Hippocampal formation (tissue), 2 donors: ENCODE results near the gene KCNMA1.

Experiments used
- DNase-seq, 2 donors: peaks; one replicate each; lab custom pipeline; 2025; lab: John Stamatoyannopoulos, UW

The KCNMA1 gene

DNA sequence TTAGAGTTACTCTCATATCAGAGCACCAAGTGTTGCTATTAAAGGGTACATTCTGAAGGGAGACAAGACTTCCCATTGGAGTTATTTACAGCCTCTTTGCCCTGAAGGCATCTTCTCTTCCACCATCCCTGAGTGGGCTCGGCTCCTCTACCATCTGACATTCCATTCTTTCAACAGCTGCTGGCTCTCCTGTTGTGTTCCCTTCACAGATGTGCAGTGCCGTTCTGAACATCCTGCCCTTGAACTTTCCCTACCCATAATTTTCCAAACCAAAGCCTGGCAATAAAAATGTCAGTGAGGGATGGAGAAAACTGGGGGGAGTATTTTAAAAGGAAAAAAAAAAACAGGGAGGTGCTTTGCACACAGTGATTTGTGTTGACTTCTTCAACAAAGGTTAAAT, 392.9 kb downstream of the KCNMA1 start:
- DNase-seq, result no peak

DNA sequence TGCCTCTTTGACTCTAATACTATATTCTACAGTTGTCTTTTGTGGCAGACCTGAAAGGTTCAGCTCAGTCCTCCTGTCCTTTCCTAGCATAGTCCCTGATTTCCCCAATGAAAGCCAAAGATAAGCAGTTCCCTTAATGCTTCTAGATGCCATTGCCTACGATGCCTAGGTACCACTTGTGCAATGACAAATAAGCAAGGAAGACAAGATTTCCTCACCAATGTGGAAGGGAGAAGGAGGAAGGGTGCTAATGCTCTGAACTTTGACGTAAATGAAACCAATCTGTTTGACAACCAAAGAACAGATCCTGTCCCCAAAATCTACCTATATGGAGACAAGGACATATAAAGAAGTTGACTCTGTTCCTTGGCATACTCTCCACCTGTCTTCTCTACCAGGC, 393.3 kb downstream of the KCNMA1 start:
- DNase-seq, result no peak

DNA sequence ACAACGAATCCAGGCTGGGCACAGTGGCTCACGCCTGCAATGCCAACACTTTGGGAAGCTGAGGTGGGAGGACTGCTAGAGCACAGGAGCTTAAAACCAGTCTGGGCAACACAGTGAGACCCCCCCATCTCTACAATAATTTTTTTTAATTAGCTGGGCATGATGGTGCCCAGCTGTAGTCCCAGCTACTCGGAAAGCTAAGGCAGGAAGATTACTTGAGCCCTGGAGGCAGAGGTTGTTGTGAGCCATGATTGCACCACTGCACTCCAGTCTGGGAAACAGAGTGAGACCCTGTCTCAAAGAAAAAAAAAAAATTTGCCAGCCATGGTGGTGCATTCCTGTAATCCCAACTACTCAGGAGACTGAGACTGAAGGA, 396.3 kb downstream of the KCNMA1 start:
- no peak for DNase-seq

DNA sequence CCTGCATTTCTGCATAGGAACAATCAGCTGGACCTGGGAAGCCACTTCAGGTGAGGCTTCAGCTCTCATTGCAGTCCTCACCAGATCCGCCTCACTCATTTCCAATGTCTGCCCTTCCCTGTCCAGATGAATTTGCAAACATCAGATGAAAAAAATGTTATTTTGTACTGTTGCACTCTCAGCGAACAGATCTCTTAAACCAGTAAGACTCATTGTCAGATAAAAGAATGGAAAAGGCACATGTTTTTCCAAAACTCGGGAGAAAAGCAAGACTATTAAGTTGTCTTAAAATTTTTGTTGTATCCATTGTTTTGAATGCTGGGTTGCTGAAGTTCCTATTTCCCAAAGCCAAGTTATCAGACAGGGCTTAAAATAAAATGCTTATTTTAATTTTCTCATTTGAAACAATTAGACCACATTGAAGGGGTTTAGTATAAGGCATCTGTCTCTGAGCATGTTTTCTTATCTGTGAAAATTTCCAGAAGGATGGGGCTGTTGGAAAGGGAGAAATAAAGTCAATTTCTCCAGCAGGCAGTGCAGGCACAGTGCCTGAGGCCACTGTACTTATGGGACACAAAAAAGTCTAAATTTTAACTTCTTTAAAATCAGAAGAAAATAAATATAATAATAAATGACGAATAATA, 396.8 kb downstream of the KCNMA1 start:
- DNase-seq, result no peak

DNA sequence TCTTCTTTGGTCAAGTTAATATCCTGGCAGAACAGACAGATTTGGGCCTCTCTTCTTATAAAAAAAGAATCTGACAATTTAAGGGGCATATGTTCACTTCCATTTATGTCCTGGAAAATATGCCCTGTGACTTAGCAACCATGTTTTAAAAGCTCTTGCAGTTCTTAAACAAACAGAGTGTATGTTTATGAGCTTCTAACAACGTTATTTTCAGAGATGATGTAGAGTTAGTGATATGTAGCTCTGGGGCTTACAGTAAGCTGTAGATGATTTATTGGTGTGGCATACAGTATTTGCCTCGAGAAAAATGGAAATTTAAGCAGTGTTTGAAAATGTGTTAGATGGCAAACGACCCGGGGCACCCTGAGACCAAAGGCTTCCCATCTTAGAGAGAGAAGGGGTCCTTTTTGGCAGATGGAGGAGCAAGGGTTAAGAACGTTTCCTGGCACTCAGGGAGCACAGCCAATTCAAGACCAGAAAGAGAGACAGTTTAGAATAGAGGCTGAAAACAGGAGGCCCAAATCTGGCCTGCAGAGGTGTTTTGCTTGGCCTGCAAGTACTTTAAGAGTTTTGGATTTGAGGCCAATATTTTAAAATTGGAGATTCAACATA, 397.5 kb downstream of the KCNMA1 start:
- DNase-seq, result no peak

DNA sequence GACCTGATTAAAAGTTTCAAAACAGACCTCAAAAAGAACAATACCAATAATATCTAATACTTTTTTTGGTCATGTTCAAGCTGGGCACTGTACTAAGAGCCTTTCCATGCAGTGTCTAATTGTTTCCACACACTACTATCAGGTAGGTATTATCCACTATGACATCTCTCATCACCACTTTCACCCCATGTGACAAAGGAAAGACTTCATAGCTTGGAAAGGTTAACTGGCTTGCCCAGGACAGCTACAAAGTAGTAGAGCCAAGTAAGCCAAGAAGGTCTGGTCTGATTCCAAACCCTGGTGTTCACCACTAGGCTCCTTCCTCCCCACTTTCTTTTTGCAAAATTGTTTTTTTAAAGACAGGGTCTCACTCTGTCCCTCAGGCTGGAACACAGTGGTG, 400.5 kb downstream of the KCNMA1 start:
- no peak for DNase-seq

DNA sequence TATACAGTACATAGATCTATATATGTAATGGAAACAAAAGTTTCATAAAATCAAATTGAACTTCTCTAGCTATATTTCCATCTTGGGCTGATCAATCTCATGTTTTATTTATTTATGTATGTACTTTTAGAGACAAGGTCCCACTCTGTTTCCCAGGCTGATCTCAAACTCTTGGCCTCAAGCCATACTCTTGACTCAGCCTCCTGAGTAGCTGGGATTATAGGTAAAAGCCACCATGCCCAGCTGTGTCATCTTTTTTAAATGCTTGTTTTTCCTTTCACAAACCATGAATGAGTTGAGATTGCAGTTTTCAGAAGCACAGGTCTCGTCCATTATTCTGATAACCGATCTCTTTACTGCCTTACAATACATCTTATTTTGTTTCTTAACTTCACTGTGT, 400.9 kb downstream of the KCNMA1 start:
- no peak for DNase-seq

DNA sequence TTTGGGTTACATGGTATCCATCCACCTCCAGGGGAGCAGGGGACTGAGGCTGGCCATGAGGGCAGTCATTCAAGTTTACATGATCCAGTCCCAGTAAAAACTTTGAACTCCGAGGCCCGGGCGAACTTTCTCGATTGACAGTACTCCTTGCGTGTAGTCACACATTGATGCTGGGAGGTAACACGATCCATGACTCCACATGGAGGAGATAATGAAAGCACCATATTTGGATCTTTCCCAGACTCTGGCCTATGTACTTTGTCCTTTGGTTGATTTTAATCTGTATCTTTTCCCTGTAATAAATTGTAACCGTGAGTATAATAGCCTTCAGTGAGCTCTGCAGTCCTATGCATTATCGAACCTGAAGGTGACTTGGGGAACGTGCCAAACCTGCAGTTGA, 401.6 kb downstream of the KCNMA1 start:
- no peak for DNase-seq

DNA sequence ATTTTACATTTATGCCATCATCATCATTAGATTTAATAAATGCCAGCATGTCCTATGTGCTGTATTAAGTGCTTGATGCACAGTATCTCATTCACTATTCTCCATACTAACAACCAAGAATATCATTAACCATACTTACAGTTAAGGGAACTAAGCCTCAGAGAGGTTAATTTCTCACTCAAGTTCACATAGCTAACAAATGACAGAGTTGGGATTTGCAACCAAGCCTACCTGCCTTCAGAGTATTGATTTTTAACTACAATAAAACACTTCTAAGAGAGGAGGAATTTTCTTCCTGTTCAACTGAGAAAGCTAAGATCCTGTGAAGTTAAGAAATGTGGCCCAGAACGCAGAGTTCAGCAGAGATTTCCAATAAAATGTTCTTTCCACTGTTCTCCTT, 403.0 kb downstream of the KCNMA1 start:
- no peak for DNase-seq

DNA sequence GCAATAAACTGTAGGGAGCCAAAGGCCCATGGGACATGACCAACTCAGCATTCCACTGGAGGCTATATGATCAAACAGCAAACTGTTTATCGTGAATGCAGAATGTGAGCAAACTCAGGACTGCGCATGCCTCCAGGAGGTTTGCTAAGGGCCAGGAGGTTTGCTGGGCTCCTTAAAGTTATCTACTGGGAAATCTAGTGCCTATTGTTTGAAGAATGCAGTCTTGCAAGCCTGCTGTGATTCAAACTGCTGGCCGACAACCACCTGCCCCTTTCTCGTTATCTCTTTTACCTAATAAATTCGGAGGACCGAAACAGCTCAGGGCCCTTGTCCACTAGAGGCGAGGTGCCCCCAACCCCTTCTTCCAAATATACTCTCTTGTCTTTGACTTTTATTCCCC, 404.1 kb downstream of the KCNMA1 start:
- DNase-seq, result no peak

DNA sequence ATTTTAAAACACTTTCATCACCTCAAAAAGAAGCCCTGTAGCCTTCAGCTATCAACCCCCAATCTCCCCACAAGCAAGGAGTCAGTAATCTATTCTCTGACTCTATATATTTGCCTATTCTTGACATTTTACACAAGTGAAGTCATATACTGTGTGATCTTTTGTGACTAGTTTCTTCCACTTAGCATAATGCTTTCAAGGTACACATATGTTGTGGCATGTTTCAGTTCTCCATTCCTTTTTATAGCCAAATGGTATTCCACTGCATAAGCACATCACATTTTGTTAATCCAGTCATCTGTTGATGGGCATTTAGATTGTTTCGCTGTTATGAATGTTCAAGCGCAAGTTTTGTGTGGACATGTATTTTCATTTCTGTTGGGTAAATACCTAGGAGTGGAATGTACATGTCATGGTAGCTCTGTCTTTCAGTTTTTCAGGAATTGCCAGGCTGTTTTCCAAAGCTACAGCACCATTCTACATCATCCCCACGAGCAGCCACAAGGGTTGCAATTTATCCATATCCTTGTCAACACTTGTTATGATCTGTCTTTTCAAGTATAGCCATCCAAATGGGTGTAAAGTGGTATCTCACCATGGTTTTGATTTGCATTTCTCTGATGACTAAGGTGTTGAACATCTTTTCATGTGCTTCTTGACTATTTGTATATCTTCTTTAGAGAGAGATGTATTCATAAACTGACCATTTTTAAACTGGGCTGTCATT, 405.6 kb downstream of the KCNMA1 start:
- no peak for DNase-seq

DNA sequence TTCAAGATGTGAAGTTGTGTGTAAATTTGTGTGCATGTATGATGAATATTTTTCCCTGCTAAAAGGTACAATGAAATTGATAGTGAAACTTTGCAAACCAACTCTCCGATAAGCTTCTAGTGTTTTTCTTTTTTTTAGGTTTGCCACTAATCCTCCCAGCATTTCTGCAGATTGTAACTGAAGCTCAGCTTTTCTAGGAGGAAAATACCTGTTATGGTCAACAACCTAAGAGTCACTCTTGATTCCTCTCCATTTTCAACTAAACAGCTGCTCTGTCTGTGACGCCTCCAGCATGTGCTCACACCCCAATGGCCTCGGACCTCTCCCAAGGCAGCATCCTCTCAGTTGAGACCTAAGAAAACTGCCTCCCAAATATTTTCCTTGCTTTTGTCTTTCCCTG, 406.2 kb downstream of the KCNMA1 start:
- no peak for DNase-seq

DNA sequence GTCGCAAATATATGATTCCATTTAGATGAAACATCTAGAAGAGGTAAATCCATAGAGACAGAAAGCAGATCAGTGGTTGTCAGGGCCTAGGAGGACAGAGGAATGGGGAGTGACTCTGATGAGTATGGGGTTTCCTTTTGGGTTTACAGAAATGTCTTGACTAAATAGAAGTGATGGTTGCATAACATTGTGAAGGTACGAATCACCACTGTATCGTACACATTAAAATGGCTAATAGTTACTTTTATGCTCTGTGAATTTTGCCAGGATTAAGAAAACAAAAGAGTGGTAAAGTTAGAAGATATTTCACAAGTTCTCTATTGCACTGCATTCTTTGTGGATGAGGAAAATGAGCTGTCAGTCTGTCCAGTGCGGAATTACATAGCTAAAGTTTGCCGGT, 407.4 kb downstream of the KCNMA1 start:
- no peak for DNase-seq

DNA sequence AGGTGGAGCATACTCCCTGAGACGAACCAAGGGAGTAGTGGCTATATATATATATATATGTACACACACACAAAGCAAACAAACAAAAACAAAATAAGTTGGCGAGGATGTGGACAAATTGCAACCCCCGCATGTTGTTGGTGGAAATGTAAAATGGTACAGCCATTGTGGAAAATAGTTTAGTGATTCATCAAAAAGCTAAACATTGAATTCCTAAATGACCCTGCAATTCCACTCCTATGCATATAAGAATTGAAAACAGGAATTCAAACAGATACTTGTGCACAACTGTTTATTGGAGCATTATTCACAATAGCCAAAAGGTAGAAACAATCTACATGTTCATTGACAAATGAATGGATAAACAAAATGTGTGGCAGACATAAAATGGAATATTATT, 407.9 kb downstream of the KCNMA1 start:
- no peak for DNase-seq

DNA sequence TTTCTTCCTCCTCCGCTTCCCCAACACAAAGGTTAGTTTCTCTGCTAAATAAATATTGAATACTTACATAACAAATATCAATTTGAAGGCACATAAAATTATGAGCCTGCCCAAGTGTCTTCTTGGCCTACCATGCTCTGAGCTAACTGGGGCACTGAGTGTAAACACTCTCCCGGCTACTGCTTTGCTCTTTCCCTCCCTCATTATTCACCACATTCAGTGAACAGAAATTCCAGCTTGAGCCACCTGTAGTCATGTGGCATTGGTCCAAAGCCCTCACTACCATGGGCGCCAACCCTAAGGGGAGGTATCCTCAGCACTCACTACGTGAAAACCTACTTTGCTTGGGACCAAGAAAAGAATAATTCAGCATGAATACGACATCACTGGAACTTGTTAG, 409.0 kb downstream of the KCNMA1 start:
- DNase-seq, result no peak

DNA sequence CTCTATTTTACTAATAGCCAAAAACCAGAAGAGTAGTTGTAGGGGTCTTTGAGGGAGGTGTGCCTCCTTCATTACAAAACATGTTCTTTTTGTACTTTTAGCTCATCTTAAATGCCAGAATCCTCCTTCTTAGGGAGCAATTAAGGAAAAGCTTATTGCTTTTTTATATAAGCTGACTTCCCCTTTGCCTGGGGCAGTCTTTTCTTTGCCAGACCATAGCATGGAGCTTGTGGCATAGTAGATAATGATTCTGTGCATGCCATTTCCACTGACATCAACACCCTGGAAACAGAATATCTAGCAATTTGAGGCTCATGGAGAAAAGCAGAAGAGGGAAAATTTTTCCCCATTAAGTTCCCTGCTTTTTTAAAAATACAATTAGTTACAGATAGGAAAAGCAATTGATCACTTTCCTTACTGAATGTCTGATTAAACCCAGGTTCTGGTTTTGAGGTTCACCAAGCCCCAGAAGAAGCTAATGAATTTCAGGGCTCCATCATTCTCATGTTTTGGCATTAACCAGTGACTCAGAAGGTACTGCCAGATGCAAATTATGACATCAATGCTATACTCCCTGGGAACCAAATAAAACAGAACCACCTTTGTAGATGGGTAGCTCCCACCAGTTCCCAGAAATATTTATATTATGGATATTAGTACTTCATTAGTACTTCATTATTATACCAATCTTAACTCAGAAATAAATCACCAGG, 410.6 kb downstream of the KCNMA1 start:
- no peak for DNase-seq

DNA sequence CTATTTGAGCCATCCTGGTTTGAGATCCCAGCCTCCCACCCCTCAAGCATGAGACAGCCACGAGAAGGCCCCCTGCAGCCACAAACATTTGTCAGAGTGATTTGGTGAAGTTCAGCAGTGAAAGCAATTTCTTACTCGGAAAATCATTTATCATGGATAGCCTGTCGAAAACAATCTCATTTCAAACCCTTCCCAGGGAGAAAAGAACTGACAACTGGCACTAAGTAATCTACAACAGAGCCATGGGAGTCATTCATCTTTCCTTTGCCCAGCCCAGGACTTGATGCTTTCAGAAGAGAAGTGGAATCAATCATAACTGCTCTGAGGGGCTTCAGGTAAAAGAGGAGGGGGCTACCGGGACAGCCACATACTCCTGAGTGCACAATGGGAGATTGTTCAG, 411.2 kb downstream of the KCNMA1 start:
- DNase-seq, result no peak

DNA sequence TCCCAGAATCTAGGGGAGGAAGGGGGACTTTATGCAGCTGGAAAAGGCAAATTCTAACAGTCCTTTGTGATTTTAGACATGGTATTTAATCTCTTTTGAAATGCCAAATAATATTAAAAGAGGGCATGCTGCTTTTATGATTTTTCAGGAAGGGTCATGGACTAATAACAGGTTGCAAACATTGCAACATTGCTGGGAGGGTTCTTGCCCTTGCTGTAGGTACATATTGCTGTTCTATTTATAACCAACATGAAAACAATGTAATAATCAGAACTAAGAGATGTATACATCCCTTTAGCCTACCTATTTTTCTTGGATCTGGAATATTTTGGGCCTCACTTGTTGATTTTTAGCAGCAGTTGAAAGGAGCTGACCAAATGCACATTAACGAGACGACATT, 411.6 kb downstream of the KCNMA1 start:
- no peak for DNase-seq

DNA sequence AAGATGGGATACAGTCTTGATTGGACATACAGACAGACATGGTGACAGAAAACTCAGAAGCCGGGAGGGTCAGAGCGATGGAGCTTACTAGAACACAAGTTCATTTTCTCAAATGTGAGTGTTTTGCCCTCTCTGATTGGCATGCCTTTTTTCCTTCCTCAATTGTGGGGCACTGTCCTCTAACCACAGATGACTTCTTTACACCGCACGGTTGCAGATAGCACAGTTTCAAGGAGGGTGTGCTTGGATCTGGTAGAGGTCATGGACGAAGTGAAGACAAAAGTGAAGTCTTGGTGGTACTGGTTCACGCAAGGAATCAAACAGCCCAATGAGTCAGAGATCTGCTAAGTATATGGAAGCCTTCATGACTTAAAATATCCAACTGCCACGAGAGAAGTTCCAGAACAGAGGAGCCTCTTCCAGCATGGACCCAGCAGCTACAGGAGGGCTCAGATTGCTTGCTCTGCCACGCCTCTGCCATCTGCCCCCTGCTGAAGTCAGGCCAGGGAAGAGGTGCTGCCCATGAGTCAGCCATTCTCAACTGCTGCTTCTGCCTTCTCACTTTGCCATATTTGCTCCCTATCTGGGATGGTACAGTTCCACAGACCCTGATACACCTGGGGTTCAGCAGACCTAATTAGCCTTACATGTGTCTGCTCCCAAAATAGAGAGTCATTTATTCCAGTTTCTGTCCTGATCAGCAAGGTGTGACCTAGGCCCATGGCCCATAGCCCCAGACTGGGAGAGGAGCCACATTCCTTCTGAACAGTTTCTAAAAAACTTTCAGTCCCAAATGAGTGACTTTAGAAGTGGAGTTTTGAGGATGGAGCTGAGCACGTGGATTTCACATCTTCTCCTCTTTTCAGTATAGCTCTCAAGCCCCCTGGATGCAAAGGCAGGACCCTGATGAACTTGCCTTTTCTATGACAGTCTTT, 413.8 kb downstream of the KCNMA1 start:
- DNase-seq, result no peak

DNA sequence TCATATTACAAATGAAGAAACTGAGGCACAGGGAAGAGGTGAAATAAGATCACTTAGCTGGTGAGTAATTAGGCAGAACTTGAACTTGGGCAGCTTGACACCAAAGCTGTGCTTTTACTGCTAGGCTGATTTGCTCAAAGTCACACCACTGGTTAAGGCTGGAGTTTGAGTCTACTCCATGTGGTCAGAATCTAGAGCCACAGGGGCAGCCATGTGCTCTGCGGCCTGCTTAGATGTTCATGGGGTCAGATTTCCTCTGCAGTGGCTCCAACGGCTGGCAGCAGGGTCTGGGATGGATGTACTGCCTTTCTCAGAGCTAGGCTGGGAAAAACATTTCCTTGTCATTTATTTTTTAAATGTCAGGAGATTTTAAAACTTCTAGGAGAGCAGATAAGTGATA, 417.5 kb downstream of the KCNMA1 start:
- no peak for DNase-seq

DNA sequence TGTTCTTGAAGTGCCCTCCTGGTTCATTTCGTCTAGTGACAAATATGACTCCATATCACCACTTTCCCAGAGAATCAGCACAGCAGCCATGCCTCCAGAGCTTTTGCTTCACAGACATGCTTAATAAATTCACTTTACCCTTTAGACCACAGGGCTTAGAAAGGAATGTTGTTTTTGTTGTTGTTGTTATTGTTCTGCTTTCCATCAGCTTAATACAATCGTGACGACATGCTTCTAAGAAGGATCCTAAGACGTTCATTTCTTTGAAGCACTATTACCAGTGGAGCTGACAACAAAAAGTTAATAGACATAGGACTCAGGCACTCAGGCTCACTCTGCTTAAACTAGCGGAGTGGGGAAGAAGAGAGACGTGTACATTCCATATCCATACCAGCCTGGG, 418.6 kb downstream of the KCNMA1 start:
- no peak for DNase-seq

DNA sequence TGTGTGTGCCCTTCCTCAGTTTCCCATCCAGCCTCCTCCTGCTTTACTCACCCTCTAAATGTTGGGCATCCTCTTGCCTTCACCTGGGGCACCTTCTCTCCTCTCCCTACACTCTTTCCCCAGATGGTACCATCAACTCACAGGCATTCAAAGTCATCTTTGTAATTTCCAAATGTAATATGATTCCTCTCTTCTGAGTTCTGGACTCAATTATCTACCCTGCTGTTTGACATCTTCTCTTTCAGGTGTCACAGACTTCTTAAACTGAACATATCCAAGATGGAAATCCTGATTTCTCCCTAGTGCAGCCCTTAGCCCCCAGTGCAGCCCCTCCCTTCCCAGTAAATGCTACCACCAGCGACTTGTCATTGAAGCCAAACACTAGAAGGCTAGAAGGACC, 422.8 kb downstream of the KCNMA1 start:
- DNase-seq, result no peak
